ENCODE data around the gene HIPK2. TPM values are rescaled to one million over a fixed set of nuclear protein-coding genes. Genes with fewer than 3 reads are reported as not detected.

Gene HIPK2
- total RNA-seq, 1 experiment from 2014 or later = 64.3 TPM

- TF ChIP-seq CTCF (IDR thresholded peaks at IDR 0.05; ENCODE audit: unreplicated experiment) = no peak
- BruUV-seq (replicated peaks) = no TSS peak
- no peak overlapping the region for H3K27ac Mint-ChIP-seq (ENCODE audit: low read depth, unreplicated experiment)
- peaks cover 79% of the 10 kb centered on the region for H3K36me3 Mint-ChIP-seq (ENCODE audit: insufficient read depth, unreplicated experiment)
- H3K4me3 Mint-ChIP-seq (ENCODE audit: unreplicated experiment) = no peak overlapping the region
- ChIA-PET POLR2A (no interaction called here), CTCF (no interaction called here)
- intact Hi-C loops (cut with micrococcal nuclease) = no loop called here
- H3K27me3 Mint-ChIP-seq (ENCODE audit: insufficient read depth, unreplicated experiment) = no peaks in the 10 kb centered on the region
- peaks cover 23% of the 10 kb centered on the region for H3K4me1 Mint-ChIP-seq (ENCODE audit: insufficient read depth, unreplicated experiment)
- H3K9me3 Mint-ChIP-seq (ENCODE audit: unreplicated experiment) = no peaks in the 10 kb centered on the region
- no peak for DNase-seq (ENCODE audit: unreplicated experiment)
These were observed 77.1 kb downstream of the HIPK2 start for GRCh38 chr7:139700505-139701235.

GRCh38 chr7:139699640-139700504 lies 77.9 kb downstream of the HIPK2 start:
- H3K27me3 Mint-ChIP-seq (ENCODE audit: insufficient read depth, unreplicated experiment) = no peaks in the 10 kb centered on the region
- ChIA-PET CTCF (interaction anchor here (1.1 kb wide), 1 partner anchor 54 kb away, joined by 3 read pairs; no protein-coding TSS in a partner anchor), POLR2A (no interaction called here)
- no TSS peak for BruUV-seq (replicated peaks)
- peaks cover 26% of the 10 kb centered on the region for H3K4me1 Mint-ChIP-seq (ENCODE audit: insufficient read depth, unreplicated experiment)
- H3K4me3 Mint-ChIP-seq (ENCODE audit: unreplicated experiment) = no peak overlapping the region
- H3K9me3 Mint-ChIP-seq (ENCODE audit: unreplicated experiment) = no peaks in the 10 kb centered on the region
- H3K36me3 Mint-ChIP-seq (ENCODE audit: insufficient read depth, unreplicated experiment) = peaks cover 71% of the 10 kb centered on the region
- H3K27ac Mint-ChIP-seq (ENCODE audit: low read depth, unreplicated experiment) = no peak overlapping the region
- intact Hi-C loops (cut with micrococcal nuclease) = no loop called here
- no peak for DNase-seq (ENCODE audit: unreplicated experiment)
- TF ChIP-seq CTCF (IDR thresholded peaks at IDR 0.05; ENCODE audit: unreplicated experiment) = no peak

- H3K9me3 Mint-ChIP-seq (ENCODE audit: unreplicated experiment) = no peaks in the 10 kb centered on the region
- peaks cover 71% of the 10 kb centered on the region for H3K36me3 Mint-ChIP-seq (ENCODE audit: insufficient read depth, unreplicated experiment)
- CTCF ChIA-PET = interaction anchor here (1.1 kb wide), 1 partner anchor 53 kb away, joined by 3 read pairs; no protein-coding TSS in a partner anchor
- POLR2A ChIA-PET = interaction anchor here (1.1 kb wide), 1 partner anchor 25 kb away, joined by 3 read pairs; no protein-coding TSS in a partner anchor
- H3K27me3 Mint-ChIP-seq (ENCODE audit: insufficient read depth, unreplicated experiment) = no peaks in the 10 kb centered on the region
- peaks cover 16% of the 10 kb centered on the region for H3K4me1 Mint-ChIP-seq (ENCODE audit: insufficient read depth, unreplicated experiment)
- BruUV-seq (replicated peaks) = no TSS peak
- no peak overlapping the region for H3K4me3 Mint-ChIP-seq (ENCODE audit: unreplicated experiment)
- intact Hi-C loops (cut with micrococcal nuclease) = no loop called here
- DNase-seq (ENCODE audit: unreplicated experiment) = no peak
- no peak for TF ChIP-seq CTCF (IDR thresholded peaks at IDR 0.05; ENCODE audit: unreplicated experiment)
- H3K27ac Mint-ChIP-seq (ENCODE audit: low read depth, unreplicated experiment) = no peak overlapping the region
These were observed 79.0 kb downstream of the HIPK2 start for GRCh38 chr7:139698844-139699243.

DNA sequence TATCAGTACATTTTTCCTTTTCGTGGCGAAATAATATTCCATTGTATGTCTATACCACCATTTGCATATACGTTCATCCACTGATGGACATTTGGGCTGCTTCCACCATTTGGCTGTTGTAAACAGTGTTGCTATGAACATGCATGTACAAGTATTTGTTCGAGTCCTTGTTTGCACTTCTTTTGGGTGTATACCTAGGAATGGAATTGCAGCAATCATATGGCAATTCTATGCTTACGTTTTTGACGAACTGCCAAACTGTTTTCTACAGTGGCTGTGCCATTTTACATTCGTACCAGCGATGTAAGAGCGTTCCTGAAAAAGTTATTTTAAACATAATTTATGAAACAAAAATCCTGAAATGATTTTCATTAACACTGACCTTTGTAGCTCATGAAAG lies 79.5 kb downstream of the HIPK2 start:
- no TSS peak for BruUV-seq (replicated peaks)
- Mint-ChIP-seq H3K4me3 (ENCODE audit: unreplicated experiment) (no peak overlapping the region), H3K27ac (ENCODE audit: low read depth, unreplicated experiment) (no peak overlapping the region), H3K9me3 (ENCODE audit: unreplicated experiment) (no peaks in the 10 kb centered on the region), H3K36me3 (ENCODE audit: insufficient read depth, unreplicated experiment) (peaks cover 74% of the 10 kb centered on the region), H3K4me1 (ENCODE audit: insufficient read depth, unreplicated experiment) (peaks cover 13% of the 10 kb centered on the region), H3K27me3 (ENCODE audit: insufficient read depth, unreplicated experiment) (no peaks in the 10 kb centered on the region)
- intact Hi-C loops (cut with micrococcal nuclease) = no loop called here
- ChIA-PET CTCF (no interaction called here), POLR2A (interaction anchor here (1.1 kb wide), 1 partner anchor 26 kb away, joined by 3 read pairs; no protein-coding TSS in a partner anchor)
- DNase-seq (ENCODE audit: unreplicated experiment) = no peak
- TF ChIP-seq CTCF (IDR thresholded peaks at IDR 0.05; ENCODE audit: unreplicated experiment) = no peak
